Left ventricle myocardium inferior (tissue), 1 donor: ENCODE data around the gene PDCD1LG2. TPM values are rescaled to one million over a fixed set of nuclear protein-coding genes. Genes with fewer than 3 reads are reported as not detected.

Source experiments
- DNase-seq: peaks from one replicate; pipeline ENCODE4 v3.0.0-alpha.2; 2020
- H3K27ac ChIP-seq: fragments of 200-600 bp; replicated peaks from 2 replicates; pipeline ENCODE4 v1.8.0; 2021
- H3K27me3 ChIP-seq: fragments of 200-600 bp; 2 replicates; pipeline ENCODE4 v1.8.0; 2021; ENCODE audit warnings: low read depth
- H3K36me3 ChIP-seq: fragments of 200-600 bp; 2 replicates; pipeline ENCODE4 v1.8.0; 2021
- H3K4me1 ChIP-seq: fragments of 200-600 bp; 2 replicates; pipeline ENCODE4 v1.8.0; 2021
- H3K4me3 ChIP-seq: fragments of 200-600 bp; 2 replicates; pipeline ENCODE4 v1.8.0; 2021; ENCODE audit warnings: mild to moderate bottlenecking, moderate library complexity
- H3K9me3 ChIP-seq: fragments of 200-600 bp; replicated peaks from 2 replicates; pipeline ENCODE4 v1.8.0; 2021
- intact Hi-C: fragments of 100-400 bp; cut with micrococcal nuclease; formaldehyde crosslinking; loops from one replicate; pipeline ENCODE4 v1.11.0; 2022
- total RNA-seq: library from RNA; stranded (reverse); fragmentation: NEBNext Ultra II Directional; extraction: Animal tissue kit (Norgen Biotek cat#: 25700); gene quantifications from one replicate; pipeline ENCODE4 v1.2.1, GENCODE V29; 2021
- TF ChIP-seq, protein P1 (sequence below): fragments of 200-600 bp; IDR thresholded peaks from 2 replicates; pipeline ENCODE4 v1.8.0; 2021; ENCODE audit warnings: antibody characterized with exemption, mild to moderate bottlenecking, borderline replicate concordance
- donor health status: DM: no; HTN: yes; CAD: no; lungs with severe emphysema.

The PDCD1LG2 gene
- total RNA-seq, 1 donor from 2014 or later: 2.0 TPM

DNA sequence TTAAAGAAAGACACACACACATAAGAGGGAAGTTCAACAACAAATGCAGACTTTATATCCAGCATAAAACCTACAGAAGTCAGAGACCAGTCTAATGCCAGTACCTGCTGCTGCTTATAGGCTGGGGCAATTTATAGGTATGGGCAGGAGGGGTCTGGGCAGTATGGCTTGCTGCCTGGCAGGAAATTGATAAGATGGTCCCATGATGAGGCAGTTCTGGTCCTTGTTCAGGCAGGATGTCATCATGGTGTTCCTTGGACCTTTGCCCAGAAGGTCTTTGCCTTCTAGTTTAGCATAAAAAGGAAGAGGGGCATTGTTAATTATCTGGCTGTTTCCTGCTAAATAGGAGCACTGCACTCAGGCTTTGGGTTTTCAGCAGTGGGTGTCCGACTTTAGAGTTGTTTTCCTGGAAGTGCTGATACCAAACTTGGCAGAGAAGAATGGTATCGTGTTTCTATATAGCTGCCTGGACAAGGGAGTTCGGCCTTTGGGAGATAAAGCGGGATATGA, 10.4 kb upstream of the PDCD1LG2 start:
- intact Hi-C loops: no loop called here
- H3K4me3 ChIP-seq: peak overlapping the region; percentile 44
- peak overlapping the region; percentile 93 for H3K27ac ChIP-seq
- peaks cover 16% of the 10 kb centered on the region for H3K9me3 ChIP-seq
- no peaks in the 10 kb centered on the region for H3K27me3 ChIP-seq
- H3K36me3 ChIP-seq: no peaks in the 10 kb centered on the region
- TF ChIP-seq, protein P1, sequence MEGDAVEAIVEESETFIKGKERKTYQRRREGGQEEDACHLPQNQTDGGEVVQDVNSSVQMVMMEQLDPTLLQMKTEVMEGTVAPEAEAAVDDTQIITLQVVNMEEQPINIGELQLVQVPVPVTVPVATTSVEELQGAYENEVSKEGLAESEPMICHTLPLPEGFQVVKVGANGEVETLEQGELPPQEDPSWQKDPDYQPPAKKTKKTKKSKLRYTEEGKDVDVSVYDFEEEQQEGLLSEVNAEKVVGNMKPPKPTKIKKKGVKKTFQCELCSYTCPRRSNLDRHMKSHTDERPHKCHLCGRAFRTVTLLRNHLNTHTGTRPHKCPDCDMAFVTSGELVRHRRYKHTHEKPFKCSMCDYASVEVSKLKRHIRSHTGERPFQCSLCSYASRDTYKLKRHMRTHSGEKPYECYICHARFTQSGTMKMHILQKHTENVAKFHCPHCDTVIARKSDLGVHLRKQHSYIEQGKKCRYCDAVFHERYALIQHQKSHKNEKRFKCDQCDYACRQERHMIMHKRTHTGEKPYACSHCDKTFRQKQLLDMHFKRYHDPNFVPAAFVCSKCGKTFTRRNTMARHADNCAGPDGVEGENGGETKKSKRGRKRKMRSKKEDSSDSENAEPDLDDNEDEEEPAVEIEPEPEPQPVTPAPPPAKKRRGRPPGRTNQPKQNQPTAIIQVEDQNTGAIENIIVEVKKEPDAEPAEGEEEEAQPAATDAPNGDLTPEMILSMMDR: no peak
- H3K4me1 ChIP-seq: peaks cover 40% of the 10 kb centered on the region
- no peak for DNase-seq

DNA sequence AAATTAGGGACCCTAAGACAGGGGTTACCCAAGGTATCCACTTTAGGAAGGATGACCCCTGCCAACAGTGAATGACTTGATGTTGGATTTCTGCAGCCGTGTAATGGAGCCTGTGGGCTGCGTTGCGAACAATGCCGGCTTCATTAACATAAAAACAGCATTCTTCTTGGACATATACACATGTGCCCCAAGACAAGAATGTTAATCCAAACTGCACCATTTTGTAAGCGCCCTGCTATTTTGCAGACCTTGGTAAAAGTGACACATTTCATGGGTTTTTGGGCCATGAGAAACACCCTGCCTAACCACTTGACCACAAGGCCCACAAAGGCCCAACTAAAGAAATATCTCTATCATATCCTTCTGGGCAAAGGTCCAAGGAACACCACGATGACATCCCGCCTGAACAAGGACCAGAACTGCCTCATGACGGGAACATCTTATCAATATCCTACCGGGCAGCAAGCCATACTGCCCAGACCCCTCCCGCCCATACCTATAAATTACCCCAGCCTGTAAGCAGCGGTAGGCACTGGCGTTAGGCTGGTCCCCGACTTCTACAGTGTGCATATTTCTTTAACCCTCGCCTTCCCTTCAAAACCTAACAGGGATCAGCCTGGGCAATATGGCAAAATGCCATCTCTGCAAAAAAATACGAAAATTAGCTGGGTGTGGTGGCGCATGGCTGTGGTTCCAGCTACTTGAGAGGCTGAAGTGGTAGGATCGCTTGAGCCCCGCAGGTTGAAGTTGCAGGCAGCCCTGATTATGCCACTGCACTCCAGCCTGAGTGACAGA, 9.7 kb upstream of the PDCD1LG2 start:
- TF ChIP-seq, protein P1: no peak
- Histone ChIP-seq H3K4me1 (peaks cover 40% of the 10 kb centered on the region), H3K36me3 (no peaks in the 10 kb centered on the region), H3K9me3 (peaks cover 16% of the 10 kb centered on the region), H3K27me3 (no peaks in the 10 kb centered on the region), H3K27ac (peak overlapping the region; percentile 93), H3K4me3 (peak overlapping the region; percentile 44)
- peak; percentile 76 for DNase-seq
- intact Hi-C loops: no loop called here

- intact Hi-C loops: no loop called here
These were observed 7.8 kb upstream of the PDCD1LG2 start for GRCh38 chr9:5502553-5502952.

DNA sequence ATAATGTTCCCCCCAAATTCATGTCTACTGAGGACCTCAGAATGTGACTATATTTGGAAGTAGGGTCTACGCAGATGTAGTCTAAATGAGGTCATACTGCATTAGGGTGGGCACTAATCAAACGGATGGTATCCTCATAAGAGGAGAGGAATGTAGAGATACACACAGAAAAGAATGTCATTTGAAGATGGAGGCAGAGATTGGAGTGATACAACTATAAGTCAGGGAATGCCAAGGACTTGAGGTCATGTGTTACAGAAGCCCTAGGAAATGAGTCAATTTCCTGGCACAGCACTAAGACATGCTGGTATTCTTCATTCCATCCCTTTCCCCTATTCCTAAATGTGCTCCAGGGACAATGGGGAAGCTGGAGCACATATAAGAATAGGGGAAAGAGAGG, 758 bp upstream of the PDCD1LG2 start:
- peak overlapping the region; percentile 83 for H3K27ac ChIP-seq
- H3K9me3 ChIP-seq: peaks cover 2% of the 10 kb centered on the region
- peak overlapping the region; percentile 57 for H3K4me3 ChIP-seq
- H3K27me3 ChIP-seq: no peaks in the 10 kb centered on the region
- TF ChIP-seq, protein P1: no peak
- no peaks in the 10 kb centered on the region for H3K36me3 ChIP-seq
- no peak for DNase-seq
- intact Hi-C loops: no loop called here
- H3K4me1 ChIP-seq: peaks cover 50% of the 10 kb centered on the region

More at GRCh38 chr9:5502553-5502952, 7.8 kb upstream of the PDCD1LG2 start:
- no peaks in the 10 kb centered on the region for H3K36me3 ChIP-seq
- no peak overlapping the region for H3K4me3 ChIP-seq
- H3K4me1 ChIP-seq: peaks cover 40% of the 10 kb centered on the region
- no peak for DNase-seq
- H3K27ac ChIP-seq: peak overlapping the region; percentile 93
- H3K27me3 ChIP-seq: no peaks in the 10 kb centered on the region
- TF ChIP-seq, protein P1: no peak
- H3K9me3 ChIP-seq: peaks cover 16% of the 10 kb centered on the region

GRCh38 chr9:5510989-5511388, 658 bp downstream of the PDCD1LG2 start:
- peak overlapping the region; percentile 83 for H3K27ac ChIP-seq
- H3K36me3 ChIP-seq: no peaks in the 10 kb centered on the region
- intact Hi-C loops: no loop called here
- no peak for DNase-seq
- peak overlapping the region; percentile 57 for H3K4me3 ChIP-seq
- TF ChIP-seq, protein P1: no peak
- peaks cover 60% of the 10 kb centered on the region for H3K4me1 ChIP-seq
- H3K27me3 ChIP-seq: no peaks in the 10 kb centered on the region
- H3K9me3 ChIP-seq: no peaks in the 10 kb centered on the region
